GM19467 (cell line): ENCODE data around the gene RASSF5.

Experiments
- ATAC-seq: cut with Tn5 transposase; IDR thresholded peaks from one replicate; pipeline ENCODE4 v1.9.1; 2021; ENCODE audit warnings: mild to moderate bottlenecking, moderate library complexity; ENCODE audit not compliant: unreplicated experiment

RASSF5 gene

DNA sequence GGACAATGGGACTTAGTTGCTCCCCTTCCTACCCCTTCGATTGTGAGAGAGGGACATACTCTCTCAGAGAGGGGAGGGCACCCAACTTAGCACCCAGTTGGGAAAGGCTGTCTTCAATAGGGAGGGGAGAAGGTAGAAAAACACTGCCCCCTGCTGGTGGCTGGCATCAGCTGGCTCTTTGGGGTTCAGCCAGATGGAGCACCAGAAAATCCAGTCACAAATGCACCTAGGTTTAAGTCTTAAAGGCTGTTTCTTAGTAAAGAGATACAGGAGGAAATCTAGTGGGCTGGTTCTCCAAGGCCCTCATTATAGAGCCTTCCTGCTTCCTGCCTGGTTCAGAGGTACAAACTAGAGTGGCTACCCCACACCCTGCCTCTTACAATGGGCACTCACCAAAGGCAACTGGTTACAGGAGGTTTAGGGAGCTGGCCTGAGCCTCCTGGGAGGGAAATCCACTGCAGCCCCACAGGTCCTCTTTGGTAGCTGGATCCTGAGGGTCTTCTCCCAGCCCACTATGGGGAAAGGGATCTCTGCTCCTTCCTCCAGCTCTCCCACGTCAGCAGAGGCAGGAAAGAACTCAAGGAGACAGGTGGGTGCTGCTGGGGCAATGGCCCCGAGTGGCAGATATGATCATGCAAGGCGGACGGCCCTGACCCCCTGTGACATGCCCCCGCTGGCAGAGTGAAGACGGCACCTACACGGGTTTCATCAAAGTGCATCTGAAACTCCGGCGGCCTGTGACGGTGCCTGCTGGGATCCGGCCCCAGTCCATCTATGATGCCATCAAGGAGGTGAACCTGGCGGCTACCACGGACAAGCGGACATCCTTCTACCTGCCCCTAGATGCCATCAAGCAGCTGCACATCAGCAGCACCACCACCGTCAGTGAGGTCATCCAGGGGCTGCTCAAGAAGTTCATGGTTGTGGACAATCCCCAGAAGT is 76.6 kb downstream of the RASSF5 start:
- ATAC-seq = no peak

DNA sequence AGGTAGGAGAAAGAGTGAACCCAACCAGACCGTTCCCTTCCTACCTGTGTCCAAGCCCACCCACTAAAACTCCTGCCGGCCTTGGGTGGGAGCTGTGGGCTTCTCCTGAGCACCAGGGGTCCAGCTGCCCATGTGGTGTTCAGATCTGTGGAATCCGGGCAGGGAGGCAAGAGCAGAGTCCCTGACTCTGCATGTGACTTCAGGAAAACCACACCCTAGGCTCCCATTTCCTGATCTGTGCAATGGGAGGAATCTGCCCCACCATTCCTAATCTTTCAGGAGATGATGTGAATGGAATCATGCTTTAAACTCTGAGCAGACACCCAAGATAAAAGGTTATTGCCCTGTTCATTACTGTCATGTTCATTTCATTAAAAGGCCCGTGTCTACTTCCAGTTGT is 77.4 kb downstream of the RASSF5 start:
- no peak for ATAC-seq

DNA sequence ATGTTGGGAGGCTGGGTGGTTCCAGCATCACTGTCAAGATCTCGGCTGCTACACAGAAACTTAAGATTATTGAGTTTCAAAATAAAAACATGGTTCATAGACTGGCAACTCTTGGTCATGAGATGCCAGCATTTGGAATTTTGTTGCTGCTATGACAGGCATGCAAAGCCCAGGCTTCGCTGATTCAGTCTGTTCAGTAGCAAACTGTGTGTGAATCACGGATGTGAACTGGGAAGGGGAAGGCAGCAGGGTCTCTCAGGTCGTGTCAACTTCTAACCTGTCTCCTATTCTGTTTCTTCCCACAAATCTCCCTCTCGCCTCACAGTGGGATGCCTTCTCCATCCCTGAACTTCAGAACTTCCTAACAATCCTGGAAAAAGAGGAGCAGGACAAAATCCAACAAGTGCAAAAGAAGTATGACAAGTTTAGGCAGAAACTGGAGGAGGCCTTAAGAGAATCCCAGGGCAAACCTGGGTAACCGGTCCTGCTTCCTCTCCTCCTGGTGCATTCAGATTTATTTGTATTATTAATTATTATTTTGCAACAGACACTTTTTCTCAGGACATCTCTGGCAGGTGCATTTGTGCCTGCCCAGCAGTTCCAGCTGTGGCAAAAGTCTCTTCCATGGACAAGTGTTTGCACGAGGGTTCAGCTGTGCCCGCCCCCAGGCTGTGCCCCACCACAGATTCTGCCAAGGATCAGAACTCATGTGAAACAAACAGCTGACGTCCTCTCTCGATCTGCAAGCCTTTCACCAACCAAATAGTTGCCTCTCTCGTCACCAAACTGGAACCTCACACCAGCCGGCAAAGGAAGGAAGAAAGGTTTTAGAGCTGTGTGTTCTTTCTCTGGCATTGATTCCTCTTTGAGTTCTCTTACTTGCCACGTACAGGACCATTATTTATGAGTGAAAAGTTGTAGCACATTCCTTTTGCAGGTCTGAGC is 79.4 kb downstream of the RASSF5 start:
- no peak for ATAC-seq

DNA sequence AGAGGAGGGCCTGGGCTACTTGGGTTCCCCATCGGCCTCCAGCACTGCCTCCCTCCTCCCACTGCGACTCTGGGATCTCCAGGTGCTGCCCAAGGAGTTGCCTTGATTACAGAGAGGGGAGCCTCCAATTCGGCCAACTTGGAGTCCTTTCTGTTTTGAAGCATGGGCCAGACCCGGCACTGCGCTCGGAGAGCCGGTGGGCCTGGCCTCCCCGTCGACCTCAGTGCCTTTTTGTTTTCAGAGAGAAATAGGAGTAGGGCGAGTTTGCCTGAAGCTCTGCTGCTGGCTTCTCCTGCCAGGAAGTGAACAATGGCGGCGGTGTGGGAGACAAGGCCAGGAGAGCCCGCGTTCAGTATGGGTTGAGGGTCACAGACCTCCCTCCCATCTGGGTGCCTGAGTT is 80.6 kb downstream of the RASSF5 start:
- ATAC-seq = no peak

DNA sequence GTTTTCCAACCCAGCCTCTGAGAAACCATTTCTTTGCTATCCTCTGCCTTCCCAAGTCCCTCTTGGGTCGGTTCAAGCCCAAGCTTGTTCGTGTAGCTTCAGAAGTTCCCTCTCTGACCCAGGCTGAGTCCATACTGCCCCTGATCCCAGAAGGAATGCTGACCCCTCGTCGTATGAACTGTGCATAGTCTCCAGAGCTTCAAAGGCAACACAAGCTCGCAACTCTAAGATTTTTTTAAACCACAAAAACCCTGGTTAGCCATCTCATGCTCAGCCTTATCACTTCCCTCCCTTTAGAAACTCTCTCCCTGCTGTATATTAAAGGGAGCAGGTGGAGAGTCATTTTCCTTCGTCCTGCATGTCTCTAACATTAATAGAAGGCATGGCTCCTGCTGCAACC is 81.2 kb downstream of the RASSF5 start:
- ATAC-seq = no peak

DNA sequence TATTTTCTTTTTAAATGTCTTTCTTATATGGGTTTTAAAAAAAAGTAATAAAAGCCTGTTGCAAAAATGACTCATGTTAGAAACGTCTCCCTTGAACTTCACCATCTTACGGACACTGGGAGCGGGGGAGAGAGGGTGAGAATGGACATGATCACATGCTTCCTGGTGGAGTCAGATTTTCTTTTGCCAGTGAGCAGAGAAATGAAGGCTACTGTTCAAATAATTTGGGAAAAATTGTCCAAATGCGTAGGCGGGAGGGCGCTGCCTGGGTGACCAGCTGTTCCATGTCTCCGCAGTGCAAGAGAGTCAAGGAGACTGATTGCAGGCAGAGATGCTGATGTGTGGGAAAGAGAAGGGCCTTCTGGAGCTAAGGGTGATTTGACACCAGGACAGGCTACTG is 81.9 kb downstream of the RASSF5 start:
- ATAC-seq = no peak

DNA sequence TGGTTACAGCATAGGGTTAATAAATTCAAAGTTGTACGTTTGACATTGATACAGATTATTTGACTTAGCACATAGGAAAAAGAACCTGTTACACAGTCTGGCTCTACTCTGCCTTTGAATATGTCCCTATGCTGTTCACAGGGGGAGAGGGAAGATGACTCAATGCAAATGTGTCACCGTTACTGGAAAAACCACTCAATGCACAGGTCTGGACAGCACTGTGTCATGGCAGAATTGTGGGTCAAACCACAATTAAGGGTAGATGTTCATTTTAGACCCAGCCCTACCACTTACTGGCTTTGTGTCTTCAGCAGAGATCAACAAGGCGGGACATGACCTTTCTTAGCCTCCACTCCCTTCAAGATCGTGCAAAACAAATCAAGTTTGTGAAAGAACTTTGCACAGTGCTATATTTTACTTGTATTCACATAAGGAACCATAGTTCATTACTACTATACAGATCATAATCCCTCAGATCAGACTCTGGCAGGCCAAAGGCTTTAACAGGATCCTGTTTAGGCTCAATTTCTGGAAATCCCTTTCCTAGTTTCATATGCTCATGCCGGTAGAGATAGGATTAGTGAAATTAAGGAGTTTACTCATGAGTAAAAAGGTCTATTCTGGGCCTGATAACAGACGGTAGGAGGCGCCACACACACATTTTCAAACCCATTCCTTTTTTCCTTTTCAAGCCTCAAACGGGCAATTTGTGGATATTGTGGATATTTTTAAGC is 82.9 kb downstream of the RASSF5 start:
- no peak for ATAC-seq

DNA sequence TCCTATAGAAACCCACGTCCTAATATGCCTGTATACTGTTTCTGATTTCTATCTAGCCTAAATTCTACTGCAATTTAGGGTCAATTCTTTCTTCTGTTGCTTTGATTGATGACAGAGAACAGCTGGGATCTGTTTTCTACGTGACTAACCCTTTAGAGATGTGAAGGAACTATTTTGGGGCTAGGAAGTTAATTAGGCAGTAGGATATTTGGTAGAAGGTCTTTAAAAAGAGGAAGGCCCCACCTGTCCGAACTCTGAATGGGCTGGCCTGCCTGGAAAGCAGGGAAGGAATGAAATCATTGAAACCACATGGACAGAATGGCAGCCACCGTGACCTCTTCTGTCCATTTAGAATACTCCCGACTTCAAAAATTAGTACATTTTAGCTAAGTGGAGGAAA is 83.9 kb downstream of the RASSF5 start:
- ATAC-seq = no peak

DNA sequence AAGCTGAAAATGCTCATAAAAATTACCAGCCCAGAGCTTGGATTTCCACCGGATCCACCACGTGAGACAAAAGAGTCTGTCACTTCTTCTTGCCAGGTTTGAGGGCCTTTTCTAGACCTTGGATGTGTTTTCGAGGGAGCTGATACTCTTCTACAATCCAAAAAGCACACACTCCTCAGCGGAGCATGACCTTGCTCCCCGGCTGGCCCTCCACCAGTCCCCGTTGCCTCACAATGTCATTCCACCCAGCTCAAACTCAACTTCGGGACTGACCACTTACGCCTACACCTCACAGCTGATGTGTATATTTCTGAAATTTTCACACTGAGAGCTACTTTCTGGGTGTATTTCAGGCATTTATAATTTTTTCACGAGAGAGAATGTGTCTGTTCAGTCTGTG is 84.4 kb downstream of the RASSF5 start:
- ATAC-seq = no peak

DNA sequence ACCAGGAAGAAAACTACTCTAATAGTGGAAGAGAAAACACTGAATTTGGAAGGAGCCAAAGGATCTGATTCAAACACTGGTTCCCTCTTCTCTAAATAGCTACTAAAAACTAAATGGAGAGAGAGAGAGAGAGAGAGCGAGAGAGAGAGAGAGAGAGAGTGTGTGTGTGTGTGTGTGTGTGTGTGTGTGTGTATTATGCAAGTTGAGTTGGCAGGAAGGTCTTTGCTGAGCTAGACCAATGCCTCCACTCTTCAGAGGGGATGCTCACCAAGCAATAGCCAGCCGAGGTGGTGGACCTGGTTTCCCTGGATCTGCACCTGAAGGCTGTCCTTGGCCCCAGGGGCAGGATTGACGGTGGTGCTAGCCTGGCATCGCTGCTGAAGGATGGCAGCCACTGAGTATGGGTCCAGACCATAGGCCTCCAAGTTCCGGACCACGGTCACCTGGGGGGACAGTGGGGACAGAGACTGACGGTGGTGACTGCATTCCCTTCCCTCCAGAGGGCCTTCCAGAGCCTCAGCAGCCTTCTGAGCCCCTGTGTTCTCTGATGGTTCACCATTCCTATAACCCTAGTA is 86.1 kb downstream of the RASSF5 start:
- no peak for ATAC-seq

DNA sequence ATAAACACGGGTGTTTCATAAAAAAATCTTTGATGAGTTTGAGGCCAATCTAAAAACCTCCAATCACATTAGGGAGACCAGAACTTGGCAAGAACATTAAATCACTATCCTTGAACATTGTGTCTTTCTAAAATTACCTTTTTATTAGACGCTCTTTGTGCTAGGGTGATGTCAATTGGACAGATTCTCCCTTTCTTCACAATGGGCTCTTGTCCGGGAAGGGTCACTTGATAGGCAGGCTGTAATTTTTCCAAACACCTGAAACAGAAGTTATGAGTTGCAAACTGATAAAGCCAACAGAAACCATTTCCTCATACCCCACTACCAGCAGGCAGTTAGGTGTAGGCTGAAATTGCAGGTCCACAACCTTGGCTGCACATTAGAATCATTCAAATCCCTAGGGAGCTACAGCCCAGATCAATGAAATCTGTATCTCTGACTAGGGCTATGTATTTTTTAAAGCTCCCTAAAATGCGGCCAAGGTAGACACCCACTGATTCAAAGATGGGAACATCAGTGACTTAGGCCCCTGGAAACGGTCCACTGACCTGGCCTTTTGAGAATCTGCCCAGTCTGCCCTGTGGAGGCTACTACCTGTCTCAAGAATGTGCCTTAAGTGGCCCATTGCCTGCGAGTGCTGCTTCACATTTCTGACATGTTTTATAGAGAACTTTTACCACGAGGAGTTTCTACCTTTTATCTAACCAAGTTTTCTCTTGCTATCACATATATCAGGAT is 88.4 kb downstream of the RASSF5 start:
- ATAC-seq = no peak

DNA sequence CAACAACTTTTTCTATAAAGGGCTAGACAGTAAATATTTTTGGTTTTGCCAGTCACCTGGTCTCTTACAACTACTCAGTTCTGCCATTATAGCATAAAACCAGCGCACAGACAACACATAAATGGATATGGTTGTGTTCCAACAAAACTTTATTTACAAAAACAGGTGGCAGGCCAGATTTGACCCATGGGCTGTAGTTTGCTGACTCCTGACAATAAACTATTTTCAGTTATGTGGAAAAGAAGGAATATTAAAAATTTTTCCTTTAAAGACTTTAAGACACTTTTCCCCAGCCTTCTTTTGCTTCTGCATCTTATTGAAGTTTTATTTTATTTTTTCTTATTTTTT is 89.0 kb downstream of the RASSF5 start:
- no peak for ATAC-seq

DNA sequence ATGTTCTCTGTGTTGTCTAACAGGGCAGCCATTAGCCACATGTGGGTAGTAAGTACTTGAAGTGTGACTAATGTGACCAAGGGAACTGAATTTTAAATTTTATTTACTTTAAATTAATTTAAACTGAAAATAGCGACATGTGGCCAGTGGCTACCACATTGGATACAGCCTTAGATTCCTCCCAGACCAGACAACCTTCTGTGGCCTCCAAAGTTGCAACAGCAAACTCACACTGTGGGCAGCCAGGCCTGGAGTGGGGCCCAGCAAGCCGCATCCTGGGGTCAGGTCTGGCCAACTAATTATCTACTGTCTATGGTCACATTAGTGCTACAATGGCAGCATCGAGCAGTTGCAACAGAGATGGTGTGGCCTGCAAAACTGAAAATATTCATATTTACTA is 93.2 kb downstream of the RASSF5 start:
- ATAC-seq = no peak

DNA sequence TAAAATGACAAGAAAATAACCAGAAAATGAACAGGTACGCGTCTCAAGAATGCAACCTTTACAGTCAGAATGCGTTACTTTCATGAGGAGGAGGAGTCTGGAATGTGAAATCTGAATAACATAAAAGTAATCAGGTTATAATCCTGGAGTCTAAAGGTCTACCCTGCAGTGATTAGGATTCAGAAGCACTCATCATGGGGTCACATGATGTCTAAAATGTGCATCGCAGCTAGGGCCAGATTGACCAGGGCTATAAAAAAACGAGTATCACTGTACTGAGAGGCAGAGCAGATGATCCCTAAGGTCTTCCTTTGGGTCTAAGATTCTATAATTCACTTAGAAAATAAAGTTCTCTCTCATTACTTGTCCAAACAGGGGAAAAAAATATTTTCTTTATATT is 97.5 kb downstream of the RASSF5 start:
- ATAC-seq = no peak

DNA sequence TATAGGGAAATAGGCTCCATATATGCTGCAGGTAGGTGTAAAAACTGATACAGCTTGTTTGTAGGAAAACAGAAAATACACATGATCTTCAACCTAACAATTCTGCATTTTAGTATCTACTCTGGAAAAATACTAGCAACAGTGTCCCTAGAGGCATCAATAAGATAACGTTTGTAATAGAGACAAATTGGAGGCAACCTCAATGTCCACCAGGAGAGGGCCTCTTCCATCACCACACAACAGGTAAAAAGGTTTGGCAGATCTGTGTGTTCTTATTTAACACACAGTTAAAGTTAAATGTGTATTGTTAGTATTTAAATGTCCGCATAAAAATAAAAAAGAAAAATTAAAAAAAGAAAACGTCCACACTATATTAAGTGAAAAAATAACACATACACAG is 99.5 kb downstream of the RASSF5 start:
- no peak for ATAC-seq

DNA sequence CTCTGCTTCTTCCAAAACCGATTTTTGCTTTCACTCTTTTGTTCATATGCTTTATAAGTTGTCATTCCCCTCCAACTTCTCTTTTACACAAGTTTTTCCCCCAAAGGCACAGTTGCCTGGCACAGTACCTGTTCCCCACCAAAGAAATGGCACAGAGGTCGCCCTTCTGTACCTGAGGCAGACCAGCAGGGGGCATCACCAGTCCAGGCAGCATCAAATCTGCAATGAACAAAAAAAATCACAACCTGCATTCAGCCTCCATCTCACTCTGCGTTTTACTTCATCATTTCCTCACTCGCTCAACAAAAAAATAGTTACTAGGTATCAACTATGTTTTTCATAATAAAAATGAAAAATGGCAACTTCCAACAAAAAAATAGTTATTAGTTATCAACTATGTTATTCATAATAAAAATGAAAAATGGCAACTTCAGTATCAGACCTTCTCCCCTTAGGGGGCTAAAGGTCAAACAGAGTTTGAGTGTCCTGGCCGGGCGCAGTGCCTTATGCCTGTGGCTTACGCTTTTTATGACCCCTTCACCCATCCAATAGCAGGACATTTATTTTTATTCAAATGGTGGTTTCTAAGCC is 100.9 kb downstream of the RASSF5 start:
- ATAC-seq = no peak

DNA sequence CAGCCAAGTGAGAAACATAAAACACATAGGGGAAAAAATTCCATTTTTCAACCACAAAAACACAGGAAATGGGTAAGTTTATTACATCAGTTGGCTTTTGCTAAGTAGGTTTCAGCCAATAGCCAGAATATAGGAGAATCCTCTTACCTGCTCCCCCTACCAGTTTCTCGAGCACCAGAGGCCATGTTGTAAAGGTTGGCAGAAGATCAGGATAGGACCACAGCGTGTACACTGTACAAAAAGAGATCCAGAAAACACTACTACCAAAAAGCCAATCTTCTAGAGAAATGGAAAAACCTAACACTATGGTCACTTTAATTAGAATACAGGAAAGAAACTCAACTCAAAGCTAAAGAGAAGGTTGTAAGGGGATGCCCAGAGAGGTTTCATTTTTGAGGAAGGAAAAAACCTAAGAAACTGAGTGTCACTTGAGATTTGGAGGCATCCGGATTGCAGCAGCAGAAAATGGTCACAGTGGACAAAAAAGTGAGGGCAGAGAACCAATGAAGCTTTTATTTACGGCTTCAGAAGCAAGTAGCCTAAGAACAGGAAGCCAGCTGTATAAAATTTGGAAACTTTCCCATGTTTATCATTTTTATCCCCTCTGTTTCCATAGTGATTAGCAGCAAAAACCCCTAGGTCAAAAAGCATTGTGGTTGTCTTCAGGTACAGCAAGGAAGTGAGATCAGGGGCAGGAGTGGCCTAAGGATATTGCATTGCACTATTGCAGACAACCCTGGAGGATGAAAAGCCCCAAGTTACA is 102.1 kb downstream of the RASSF5 start:
- no peak for ATAC-seq

DNA sequence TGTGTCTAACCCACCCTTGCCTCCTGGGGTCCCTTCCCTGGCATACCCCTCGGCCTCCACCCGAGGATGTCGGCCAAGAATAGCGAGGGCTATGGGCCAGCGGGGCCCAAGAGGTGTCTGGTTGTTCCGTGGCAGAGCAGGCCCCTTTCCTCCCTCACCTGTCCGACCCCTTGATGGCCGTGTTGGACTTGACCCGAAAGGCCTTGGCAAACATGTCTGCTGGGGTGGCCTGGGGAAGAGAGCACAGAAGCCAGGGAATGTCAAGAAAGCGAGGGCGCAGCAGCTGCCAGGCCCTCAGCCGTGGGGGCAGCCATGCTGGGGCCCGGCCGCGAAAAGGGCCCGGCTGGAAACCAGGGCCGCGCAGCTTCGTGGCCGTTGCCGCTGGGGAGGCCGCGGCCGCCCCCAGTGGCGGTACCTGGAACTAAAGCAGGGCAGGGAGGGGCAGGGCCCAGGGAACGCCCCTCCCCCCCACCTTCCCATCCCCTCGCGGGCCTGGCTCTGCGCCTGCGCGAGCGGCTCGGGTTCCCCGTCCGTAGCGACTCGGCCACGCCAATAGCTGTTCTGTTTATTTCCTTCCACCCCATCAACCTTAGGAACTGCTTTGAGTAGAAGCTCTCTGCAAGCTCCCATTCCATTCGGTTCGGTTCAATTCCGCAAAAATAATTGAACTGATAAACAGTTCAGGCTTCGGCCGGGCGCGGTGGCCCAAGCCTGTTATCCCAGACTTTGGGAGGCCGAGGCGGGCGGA is 105.0 kb downstream of the RASSF5 start, which contains the start of gene EIF2D:
Gene EIF2D (minus strand): TSS at position 337 of the 748 bp plus-strand sequence. CDS start 123 bp downstream, at position 214.
- peak; percentile 72 for ATAC-seq
